Fibroblast of lung (primary cell): ENCODE data around the gene FEZ2. TPM values are rescaled to one million over a fixed set of nuclear protein-coding genes. Genes with fewer than 3 reads are reported as not detected.

Experiments
- DNase-seq, 2 donors: peaks; one replicate each; pipeline versions ENCODE4 v3.0.0 to v3.0.0-alpha.2; 2010; ENCODE audit warnings: low read depth in 2 of 2
- H2AFZ ChIP-seq: 2 replicates; pipeline ENCODE4 v1.5.1; 2012; ENCODE audit warnings: low read length, control low read depth, inconsistent platforms
- H3K27ac ChIP-seq: 2 replicates; pipeline ENCODE4 v1.5.1; 2011; ENCODE audit warnings: low read length, control low read depth; ENCODE audit not compliant: insufficient read depth
- H3K27me3 ChIP-seq: 2 replicates; pipeline ENCODE4 v1.5.1; 2011; ENCODE audit warnings: mild to moderate bottlenecking, low read length; ENCODE audit not compliant: control insufficient read depth, insufficient read depth
- H3K36me3 ChIP-seq: 2 replicates; pipeline ENCODE4 v1.5.1; 2011; ENCODE audit warnings: low read length; ENCODE audit not compliant: control insufficient read depth, insufficient read depth
- H3K4me1 ChIP-seq: 2 replicates; pipeline ENCODE4 v1.5.1; 2011; ENCODE audit warnings: low read length; ENCODE audit not compliant: control insufficient read depth, insufficient read depth; ENCODE audit errors: extremely low read depth
- H3K4me2 ChIP-seq: 2 replicates; pipeline ENCODE4 v1.5.1; 2011; ENCODE audit warnings: low read length, control low read depth; ENCODE audit not compliant: insufficient read depth; ENCODE audit errors: extremely low read depth
- H3K4me3 ChIP-seq, 4 experiments: fragments of 200-600 bp in 1 of 4; sonication (generic) in 1 of 4; replicated peaks in 1 of 4; 2 replicates each; pipeline ENCODE4 v1.5.1; 2011 to 2016; ENCODE audit warnings: low read length in 4 of 4, low read depth in 3 of 4, mild to moderate bottlenecking in 3 of 4, control low read depth in 2 of 4, inconsistent platforms in 1 of 4, mixed read lengths in 1 of 4; ENCODE audit not compliant: insufficient read depth in 1 of 4; ENCODE audit errors: control extremely low read depth in 1 of 4
- H3K79me2 ChIP-seq: 2 replicates; pipeline ENCODE4 v1.5.1; 2012; ENCODE audit warnings: mild to moderate bottlenecking, low read length, inconsistent platforms; ENCODE audit not compliant: control insufficient read depth, insufficient read depth
- H3K9ac ChIP-seq: 2 replicates; pipeline ENCODE4 v1.5.1; 2011; ENCODE audit warnings: mild to moderate bottlenecking, low read length, control low read depth; ENCODE audit not compliant: insufficient read depth
- H3K9me3 ChIP-seq: 2 replicates; pipeline ENCODE4 v1.5.1; 2012; ENCODE audit warnings: low read depth, low read length; ENCODE audit not compliant: control insufficient read depth, insufficient read depth
- H4K20me1 ChIP-seq: 2 replicates; pipeline ENCODE4 v1.5.1; 2011; ENCODE audit warnings: low read length; ENCODE audit not compliant: control insufficient read depth, insufficient read depth; ENCODE audit errors: extremely low read depth
- EZH2 ChIP-seq: IDR thresholded peaks from 2 replicates; pipeline ENCODE4 v1.5.1; 2012; ENCODE audit warnings: low read length, control low read depth, mild to moderate bottlenecking; ENCODE audit errors: missing control alignments
- polyA plus RNA-seq, 2 donors: library from polyadenylated mRNA; depleted of rRNA in 1 of 2; stranded (reverse) in 1 of 2; unstranded in 1 of 2; fragments of >200 nt; gene quantifications; 2 replicates each; pipeline ENCODE4 v1.2.1, GENCODE V29; 2011 to 2012; ENCODE audit warnings: missing spikeins in 1 of 2
- total RNA-seq: library from RNA; depleted of rRNA; stranded (reverse); fragments of >200 nt; gene quantifications from 2 replicates; pipeline ENCODE4 v1.2.1, GENCODE V29; 2014
- TF ChIP-seq, protein P1 (sequence below), 2 donors: IDR thresholded peaks in 1 of 2; conservative IDR thresholded peaks in 1 of 2; 1 replicate in 1 of 2; 2 replicates in 1 of 2; pipeline ENCODE4 v1.5.1; 2011 to 2012; ENCODE audit warnings: low read length in 2 of 2, control low read depth in 1 of 2, inconsistent platforms in 1 of 2, low read depth in 1 of 2, mild to moderate bottlenecking in 1 of 2

The FEZ2 gene
- total and polyA plus RNA-seq, 2 donors (not counting 1 experiment from before 2014, with no cell fraction given) = 64.7 to 86.9 TPM

DNA sequence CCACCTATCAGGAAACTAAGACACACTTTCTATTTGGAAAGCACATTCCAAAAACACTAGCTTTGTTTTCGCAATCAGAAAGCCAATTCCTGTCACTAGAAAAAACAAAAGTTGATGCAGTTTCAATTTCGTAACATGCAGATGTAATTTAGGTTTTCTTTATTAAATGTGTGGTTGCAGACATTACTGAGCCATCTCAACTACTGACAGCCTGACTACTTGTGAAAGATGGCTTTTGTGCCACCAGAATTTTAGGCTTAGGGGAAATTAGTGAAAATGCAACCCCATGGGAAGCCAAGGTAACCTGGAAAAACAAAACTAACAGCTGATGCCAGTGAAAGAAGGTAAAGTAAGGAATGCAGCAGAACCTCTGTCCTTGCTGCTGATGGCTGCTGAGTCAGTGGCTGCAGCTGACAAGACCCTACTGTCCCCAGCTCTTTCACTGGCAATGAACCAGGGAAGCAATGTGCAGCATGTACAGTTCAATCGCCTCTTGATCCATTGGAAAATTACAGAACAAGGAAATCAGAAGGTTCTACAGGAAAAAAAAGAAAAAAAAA is 34.9 kb downstream of the FEZ2 start:
- DNase-seq = peak; percentile 39 to 72
- H3K27me3 ChIP-seq = no peaks in the 10 kb centered on the region
- no peaks in the 10 kb centered on the region for H4K20me1 ChIP-seq
- H3K9ac ChIP-seq = no peak overlapping the region
- no peaks in the 10 kb centered on the region for H3K9me3 ChIP-seq
- no peak overlapping the region for H2AFZ ChIP-seq
- H3K4me1 ChIP-seq = peaks cover 21% of the 10 kb centered on the region
- H3K4me2 ChIP-seq = peak overlapping the region; percentile 72
- peak overlapping the region in 3 of 4 experiments; percentile 6 to 30 (median 21) for H3K4me3 ChIP-seq
- peaks cover 5% of the 10 kb centered on the region for H3K36me3 ChIP-seq
- TF ChIP-seq, protein P1, sequence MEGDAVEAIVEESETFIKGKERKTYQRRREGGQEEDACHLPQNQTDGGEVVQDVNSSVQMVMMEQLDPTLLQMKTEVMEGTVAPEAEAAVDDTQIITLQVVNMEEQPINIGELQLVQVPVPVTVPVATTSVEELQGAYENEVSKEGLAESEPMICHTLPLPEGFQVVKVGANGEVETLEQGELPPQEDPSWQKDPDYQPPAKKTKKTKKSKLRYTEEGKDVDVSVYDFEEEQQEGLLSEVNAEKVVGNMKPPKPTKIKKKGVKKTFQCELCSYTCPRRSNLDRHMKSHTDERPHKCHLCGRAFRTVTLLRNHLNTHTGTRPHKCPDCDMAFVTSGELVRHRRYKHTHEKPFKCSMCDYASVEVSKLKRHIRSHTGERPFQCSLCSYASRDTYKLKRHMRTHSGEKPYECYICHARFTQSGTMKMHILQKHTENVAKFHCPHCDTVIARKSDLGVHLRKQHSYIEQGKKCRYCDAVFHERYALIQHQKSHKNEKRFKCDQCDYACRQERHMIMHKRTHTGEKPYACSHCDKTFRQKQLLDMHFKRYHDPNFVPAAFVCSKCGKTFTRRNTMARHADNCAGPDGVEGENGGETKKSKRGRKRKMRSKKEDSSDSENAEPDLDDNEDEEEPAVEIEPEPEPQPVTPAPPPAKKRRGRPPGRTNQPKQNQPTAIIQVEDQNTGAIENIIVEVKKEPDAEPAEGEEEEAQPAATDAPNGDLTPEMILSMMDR (conservative IDR thresholded peaks at IDR 0.05 in 1 of 2, IDR thresholded peaks at IDR 0.05 in 1 of 2; ENCODE audit: low read depth in 1 of 2, low read length in 2 of 2) = no peak
- TF ChIP-seq EZH2 = no peak
- peaks cover 44% of the 10 kb centered on the region for H3K79me2 ChIP-seq
- H3K27ac ChIP-seq = peak overlapping the region; percentile 80

DNA sequence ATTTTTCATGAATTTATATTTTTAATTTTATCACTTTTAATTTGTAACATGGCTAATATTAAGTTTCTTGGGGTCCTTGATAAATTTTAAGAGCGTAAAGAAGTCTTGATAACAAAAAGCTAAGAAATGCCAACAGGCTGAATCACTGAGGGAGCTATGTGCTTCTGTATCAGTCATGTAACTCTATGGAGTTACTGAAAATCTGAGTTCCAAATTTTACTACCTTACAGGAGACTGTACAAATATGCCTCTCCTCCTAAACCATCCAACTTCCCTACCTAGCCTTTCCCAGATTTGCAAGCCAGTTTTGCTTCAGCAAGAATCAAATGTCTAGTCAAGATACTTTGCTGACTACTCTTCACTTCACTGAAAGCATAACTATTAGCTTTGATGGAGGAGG is 35.7 kb downstream of the FEZ2 start:
- Histone ChIP-seq H3K4me2 (peak overlapping the region; percentile 72), H3K27ac (peak overlapping the region; percentile 80), H3K27me3 (no peaks in the 10 kb centered on the region), H3K9me3 (no peaks in the 10 kb centered on the region), H3K79me2 (peaks cover 41% of the 10 kb centered on the region), H3K4me3 (no peak overlapping the region), H3K36me3 (peaks cover 5% of the 10 kb centered on the region), H2AFZ (no peak overlapping the region), H3K4me1 (peaks cover 21% of the 10 kb centered on the region), H3K9ac (peak overlapping the region; percentile 40), H4K20me1 (no peaks in the 10 kb centered on the region)
- TF ChIP-seq, protein P1 (conservative IDR thresholded peaks at IDR 0.05 in 1 of 2, IDR thresholded peaks at IDR 0.05 in 1 of 2; ENCODE audit: low read depth in 1 of 2, low read length in 2 of 2) = no peak
- TF ChIP-seq EZH2 = no peak
- peak; percentile 53 to 86 for DNase-seq

DNA sequence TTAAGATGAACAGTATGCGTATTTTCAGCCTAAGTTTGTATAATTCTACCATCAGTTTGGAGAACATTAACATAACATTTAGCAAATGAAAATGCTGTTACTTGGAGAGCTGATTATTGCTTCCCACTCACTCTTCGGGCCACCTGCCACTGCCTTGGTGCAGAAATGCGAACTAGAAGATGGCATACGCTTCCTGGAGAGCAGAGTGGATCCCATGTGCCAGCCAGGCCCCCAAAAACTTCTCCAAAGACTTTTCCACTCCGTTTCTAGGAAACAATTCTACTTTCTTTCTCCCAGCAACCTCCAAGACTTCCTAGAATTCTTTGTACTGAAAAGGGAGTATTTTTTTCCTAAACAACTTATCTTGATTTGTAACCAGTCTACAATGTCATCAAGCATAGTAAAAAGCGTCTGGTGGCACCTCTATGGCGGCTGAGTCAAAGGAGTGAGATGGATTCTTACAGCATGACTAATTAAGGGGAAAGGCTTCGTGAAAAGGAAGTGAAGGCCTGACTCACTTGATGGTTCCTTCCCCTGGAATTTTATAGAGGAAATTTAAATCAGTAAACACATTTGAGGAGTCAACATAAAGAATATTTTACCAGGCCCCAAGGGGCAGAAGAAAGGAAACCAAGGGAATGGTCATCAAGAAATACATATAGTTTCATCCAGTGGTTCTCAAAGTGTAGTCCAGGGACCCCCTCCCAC is 36.6 kb downstream of the FEZ2 start:
- no peak overlapping the region for H3K9ac ChIP-seq
- H3K27ac ChIP-seq = peak overlapping the region; percentile 80
- H3K4me1 ChIP-seq = peaks cover 22% of the 10 kb centered on the region
- peaks cover 5% of the 10 kb centered on the region for H3K36me3 ChIP-seq
- TF ChIP-seq EZH2 = no peak
- TF ChIP-seq, protein P1 (conservative IDR thresholded peaks at IDR 0.05 in 1 of 2, IDR thresholded peaks at IDR 0.05 in 1 of 2; ENCODE audit: low read depth in 1 of 2, low read length in 2 of 2) = no peak
- no peaks in the 10 kb centered on the region for H3K9me3 ChIP-seq
- H3K4me3 ChIP-seq = no peak overlapping the region
- no peaks in the 10 kb centered on the region for H3K27me3 ChIP-seq
- H2AFZ ChIP-seq = no peak overlapping the region
- H3K4me2 ChIP-seq = peak overlapping the region; percentile 78
- DNase-seq = peak; percentile 86 to 98
- H4K20me1 ChIP-seq = no peaks in the 10 kb centered on the region
- H3K79me2 ChIP-seq = peaks cover 33% of the 10 kb centered on the region
